Activated CD8-positive, alpha-beta memory T cell treated with anti-CD3 and anti-CD28 coated beads for 4 hours (primary cell): ENCODE measurements around the gene CANT1.

Experiments used
- DNase-seq, 2 donors: peaks; one replicate each; pipeline ENCODE4 v3.0.0-alpha.2; 2020; ENCODE audit warnings: low read depth in 2 of 2

The CANT1 gene

GRCh38 chr17:79009397-79010303 lies at the start of gene CANT1:
TSS of gene CANT1 (minus strand) at chr17:79009764. CDS start at chr17:78997622, 12,142 bp downstream.
- peak; percentile 57 to 69 for DNase-seq

- no peak for DNase-seq
Observed at GRCh38 chr17:79057737-79058385, 48.3 kb upstream of the CANT1 start.

GRCh38 chr17:79055197-79055596 lies 45.6 kb upstream of the CANT1 start:
- no peak for DNase-seq

GRCh38 chr17:79054200-79054960 lies 44.8 kb upstream of the CANT1 start:
- DNase-seq: no peak

GRCh38 chr17:79053251-79053925 lies 43.8 kb upstream of the CANT1 start:
- no peak for DNase-seq

GRCh38 chr17:79052131-79052530 lies 42.6 kb upstream of the CANT1 start:
- DNase-seq: no peak

- no peak for DNase-seq
Observed at GRCh38 chr17:79051306-79051705, 41.7 kb upstream of the CANT1 start.

- DNase-seq: no peak
Observed at GRCh38 chr17:79050551-79050950, 41.0 kb upstream of the CANT1 start.

- no peak for DNase-seq
Observed at GRCh38 chr17:79049821-79050220, 40.3 kb upstream of the CANT1 start.

GRCh38 chr17:79048826-79049755 lies 39.5 kb upstream of the CANT1 start:
- no peak for DNase-seq

- DNase-seq: no peak
Observed at GRCh38 chr17:79047923-79048825, 38.6 kb upstream of the CANT1 start.

- DNase-seq: no peak
Observed at GRCh38 chr17:79047291-79047920, 37.8 kb upstream of the CANT1 start.

- DNase-seq: no peak
Observed at GRCh38 chr17:79046916-79047280, 37.3 kb upstream of the CANT1 start.

GRCh38 chr17:79046197-79046915 lies 36.8 kb upstream of the CANT1 start:
- DNase-seq: no peak

GRCh38 chr17:79045842-79046196 lies 36.3 kb upstream of the CANT1 start:
- peak in 1 of 2 donors; percentile 23 for DNase-seq

- no peak for DNase-seq
Observed at GRCh38 chr17:79045001-79045729, 35.6 kb upstream of the CANT1 start.

GRCh38 chr17:79044462-79044861 lies 34.9 kb upstream of the CANT1 start:
- DNase-seq: no peak

- no peak for DNase-seq
Observed at GRCh38 chr17:79043931-79044320, 34.4 kb upstream of the CANT1 start.
